Panc1 (cell line): Measurements from ENCODE around the gene SLC17A7.

Experiments
- CTCF ChIP-seq: fragments of 450-650 bp; IDR thresholded peaks from 2 replicates; pipeline ENCODE4 v1.5.1; 2017; ENCODE audit warnings: mild to moderate bottlenecking
- POLR2AphosphoS5 ChIP-seq: IDR thresholded peaks from 2 replicates; pipeline ENCODE4 v1.6.1; 2012; ENCODE audit warnings: mild to moderate bottlenecking, low read depth, low read length, moderate library complexity
- REST ChIP-seq, 2 experiments: IDR thresholded peaks; 2 replicates each; pipeline ENCODE4 v1.6.1; 2011 to 2012; ENCODE audit warnings: low read depth in 2 of 2, control low read depth in 1 of 2, low read length in 1 of 2, mild to moderate bottlenecking in 1 of 2, moderate library complexity in 1 of 2; ENCODE audit not compliant: insufficient read depth in 1 of 2
- SIN3A ChIP-seq: IDR thresholded peaks from 2 replicates; pipeline ENCODE4 v1.6.1; 2012; ENCODE audit warnings: low read depth, mild to moderate bottlenecking, low read length, moderate library complexity, borderline replicate concordance; ENCODE audit not compliant: insufficient read depth
- TCF7L2 ChIP-seq: IDR thresholded peaks from 2 replicates; pipeline ENCODE4 v1.6.1; 2011; ENCODE audit warnings: mild to moderate bottlenecking, low read depth, low read length, inconsistent platforms

- TF ChIP-seq SIN3A (no peak), CTCF (no peak), TCF7L2 (no peak), POLR2AphosphoS5 (no peak), REST (IDR thresholded peaks at IDR 0.05; ENCODE audit: insufficient read depth in 1 of 2, low read depth in 2 of 2, low read length in 1 of 2) (no peak)
These were observed 45.5 kb upstream of the SLC17A7 start for GRCh38 chr19:49486710-49487276.
